GM11168 (cell line): ENCODE results near the gene AKR1C1.
"Not testable (repeated sequence)": the region's sequence is repeated elsewhere in the genome, so short reads cannot be mapped to it uniquely, and the experiment has no call there.

Source experiments
- in situ Hi-C: fragments of 300-500 bp; cut with MboI; formaldehyde crosslinking; loops from one replicate; pipeline ENCODE4 v1.12.0; 2022; ENCODE audit warnings: low sequenced_read_pairs; ENCODE audit not compliant: unreplicated experiment

AKR1C1 gene

DNA sequence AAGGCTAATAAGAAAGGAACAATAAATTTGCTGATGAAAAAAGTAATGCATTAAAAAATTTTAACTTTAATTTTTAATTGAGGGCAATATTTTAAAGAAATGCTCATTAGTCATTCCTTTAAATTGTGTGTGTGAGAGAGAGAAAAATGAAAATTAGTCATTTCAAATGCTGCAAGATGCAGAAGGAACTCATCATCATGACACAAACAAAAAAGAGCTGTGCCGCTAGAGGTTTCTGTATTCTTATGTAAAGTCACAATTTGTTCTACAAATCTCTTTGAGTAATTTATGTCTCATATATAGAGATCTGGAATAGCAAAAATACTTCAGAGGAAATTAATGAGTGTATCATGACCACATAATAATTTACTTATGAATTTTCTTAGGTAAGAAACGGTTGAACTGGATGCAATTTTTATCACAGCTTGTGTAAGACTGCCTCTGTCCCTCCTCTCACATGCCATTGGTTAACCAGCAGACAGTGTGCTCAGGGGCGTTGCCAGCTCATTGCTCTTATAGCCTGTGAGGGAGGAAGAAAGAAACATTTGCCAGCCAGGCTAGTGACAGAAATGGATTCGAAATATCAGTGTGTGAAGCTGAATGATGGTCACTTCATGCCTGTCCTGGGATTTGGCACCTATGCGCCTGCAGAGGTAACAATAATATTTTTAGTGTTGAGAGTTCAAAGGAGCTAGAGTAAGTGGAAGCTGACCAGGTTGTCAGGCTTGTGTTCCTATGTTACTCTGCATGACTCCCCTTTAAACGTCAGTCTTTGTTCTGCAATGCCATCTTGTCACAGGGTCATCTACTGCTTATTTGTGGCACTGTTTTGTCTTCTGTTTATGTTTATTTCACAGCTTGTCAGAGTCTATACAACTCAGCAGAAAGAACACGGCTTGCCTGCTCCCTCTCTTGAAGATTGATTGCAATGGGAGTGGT lies at the start of gene AKR1C1:
Gene AKR1C1 (plus strand): TSS at position 540 of the 939 bp plus-strand sequence. CDS start 30 bp downstream, at position 570.
- in situ Hi-C loops = not testable (repeated sequence)

DNA sequence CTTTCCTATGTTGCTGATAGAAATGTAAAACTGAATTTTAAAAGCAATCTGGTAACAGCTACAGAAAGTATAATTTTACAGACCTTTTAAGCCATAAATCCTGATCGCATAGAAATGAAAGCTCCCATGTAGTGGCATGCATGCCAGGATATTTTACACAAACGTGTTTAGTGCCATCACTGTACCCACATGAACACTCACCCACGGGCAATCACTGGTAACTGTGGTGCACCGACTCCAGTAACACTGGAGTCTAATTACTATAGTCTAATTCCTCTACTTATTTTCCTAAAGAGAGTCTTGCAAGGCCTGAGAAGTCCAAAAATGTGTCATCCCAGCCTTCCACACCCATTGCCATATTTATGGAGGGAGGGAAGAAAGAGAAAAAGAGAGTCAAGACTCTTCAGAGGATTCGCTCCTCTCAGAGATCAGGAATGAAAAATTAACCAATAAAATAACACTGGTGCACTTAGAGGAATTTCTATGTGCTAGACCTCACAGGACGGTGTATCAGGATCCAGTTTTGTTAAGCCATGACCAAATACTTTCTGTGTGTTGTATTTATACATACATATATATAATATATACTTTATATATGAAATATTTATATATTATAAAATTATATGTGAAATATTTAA lies 48.9 kb upstream of the AKR1C1 start:
- in situ Hi-C loops = no loop called here

GRCh38 chr10:4916086-4916716 lies 47.0 kb upstream of the AKR1C1 start:
- in situ Hi-C loops = no loop called here

DNA sequence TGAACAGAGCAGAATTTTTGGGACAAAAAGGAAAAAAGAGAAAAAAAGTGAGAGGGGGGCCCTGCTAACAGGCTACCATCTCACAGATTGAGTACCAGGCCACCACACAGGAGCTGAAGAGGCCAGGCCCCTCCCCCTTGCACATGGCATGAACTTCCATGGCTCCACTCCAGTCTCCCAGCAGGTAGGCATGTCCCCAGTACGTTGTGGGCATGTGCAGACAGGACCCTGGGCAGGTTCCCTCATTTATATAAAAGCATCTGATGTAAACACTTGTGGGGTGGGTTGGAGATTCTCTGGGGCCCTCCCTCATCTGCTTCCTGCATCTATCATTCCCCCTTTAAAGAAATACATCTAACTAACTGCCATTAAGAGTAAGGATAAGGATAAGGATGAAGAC lies 45.0 kb upstream of the AKR1C1 start:
- in situ Hi-C loops = no loop called here

DNA sequence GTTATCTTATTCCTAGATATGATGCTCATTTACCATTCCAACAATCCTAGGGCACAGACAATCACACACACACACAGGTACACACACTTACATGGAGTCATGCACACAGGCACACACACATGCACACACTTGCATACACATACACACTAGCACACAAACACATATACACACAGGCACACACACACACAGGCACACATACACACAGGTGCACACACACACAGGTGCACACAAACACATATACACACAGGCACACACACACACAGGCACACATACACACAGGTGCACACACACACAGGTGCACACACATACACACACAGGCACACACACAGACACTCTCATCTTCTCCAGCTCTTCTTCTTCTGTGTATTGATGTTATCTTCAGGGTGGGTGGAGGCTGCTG lies 38.7 kb upstream of the AKR1C1 start:
- in situ Hi-C loops = not testable (repeated sequence)

DNA sequence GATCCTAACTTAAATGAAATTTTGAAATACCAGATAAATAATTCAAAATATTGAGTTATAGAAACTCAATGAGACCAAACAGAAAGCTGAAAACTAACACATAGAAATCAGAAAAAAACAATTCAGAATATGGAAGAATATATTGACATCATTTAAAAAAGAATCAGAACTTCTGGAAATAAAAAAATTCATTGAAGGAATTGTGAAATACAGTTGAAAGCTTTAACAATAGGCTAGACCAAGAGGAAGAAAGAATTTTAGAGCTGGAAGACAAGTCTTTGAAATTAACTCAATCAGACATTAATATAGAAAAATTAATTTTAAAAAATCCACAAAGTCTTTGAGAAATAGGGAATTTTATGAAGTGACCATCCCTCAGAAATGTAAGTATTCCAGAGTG lies 36.8 kb upstream of the AKR1C1 start:
- in situ Hi-C loops = no loop called here

DNA sequence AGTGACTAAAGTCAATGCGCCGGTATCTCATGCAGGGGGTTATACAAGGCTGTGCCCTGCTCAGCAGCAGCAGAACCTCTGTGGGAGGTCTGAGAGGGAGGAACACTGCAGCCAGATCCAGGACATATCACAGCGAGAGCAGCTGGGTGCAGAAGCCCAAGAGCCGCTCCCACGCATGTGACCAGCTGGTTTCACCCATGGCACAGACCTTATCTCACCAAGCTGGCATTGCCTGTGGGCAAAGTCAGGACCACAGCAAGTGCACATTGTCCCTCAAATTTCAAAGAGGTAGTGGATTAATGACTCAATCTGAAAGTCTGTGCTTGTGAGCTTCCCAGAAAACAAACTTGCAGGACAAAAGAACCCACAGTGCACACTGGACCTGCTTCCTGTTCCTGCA lies 31.6 kb upstream of the AKR1C1 start:
- in situ Hi-C loops = no loop called here

DNA sequence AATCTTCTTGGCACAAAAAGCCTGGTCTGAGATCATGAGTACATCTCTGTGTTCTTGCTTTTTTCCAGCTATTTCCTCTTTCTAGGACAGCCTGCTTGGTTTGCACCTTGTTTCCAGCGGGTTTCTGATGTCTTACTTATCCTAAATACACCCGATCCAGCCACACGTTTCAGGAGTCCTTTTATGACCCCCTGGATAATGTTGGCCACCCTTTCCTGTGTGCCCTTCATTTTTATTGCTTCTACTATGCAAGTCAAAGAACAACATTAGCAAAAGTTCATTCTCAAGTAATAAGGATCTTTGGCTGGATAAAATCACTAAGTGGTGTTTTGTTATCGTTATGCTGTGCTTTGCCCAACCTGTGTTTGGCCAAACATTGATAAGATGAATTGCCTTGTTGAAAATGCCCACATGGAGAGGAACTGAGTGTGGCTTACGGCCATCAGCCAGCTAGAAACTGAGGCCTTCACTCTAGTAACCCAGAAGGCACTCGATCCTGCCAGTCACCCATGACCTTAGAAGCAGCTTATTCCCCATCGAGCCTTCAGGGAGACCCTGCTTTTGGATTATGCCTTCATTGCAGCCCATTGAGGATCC lies 28.7 kb upstream of the AKR1C1 start:
- in situ Hi-C loops = no loop called here

DNA sequence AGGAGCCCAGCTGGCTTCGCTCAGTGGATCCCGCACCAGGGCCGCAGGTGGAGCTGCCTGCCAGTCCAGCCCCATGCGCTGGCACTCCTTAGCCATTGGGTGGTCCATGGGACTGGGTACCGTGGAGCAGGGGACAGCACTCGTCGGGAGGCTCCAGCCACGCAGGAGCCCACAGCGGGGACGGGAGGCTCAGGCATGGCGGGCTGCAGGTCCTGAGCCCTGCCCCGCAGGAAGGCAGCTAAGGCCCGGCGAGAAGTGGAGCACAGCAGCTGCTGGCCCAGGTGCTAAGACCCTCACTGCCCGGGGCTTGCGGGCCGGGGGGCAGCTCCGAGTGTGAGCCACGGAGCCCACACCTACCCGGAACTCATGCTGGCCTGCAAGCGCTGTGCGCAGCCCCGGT lies 25.9 kb upstream of the AKR1C1 start:
- in situ Hi-C loops = no loop called here

- in situ Hi-C loops = no loop called here
Measured at GRCh38 chr10:4939224-4940072, 23.8 kb upstream of the AKR1C1 start.

GRCh38 chr10:4940073-4940428 lies 23.2 kb upstream of the AKR1C1 start:
- in situ Hi-C loops = not testable (repeated sequence)

GRCh38 chr10:4940909-4941308 lies 22.3 kb upstream of the AKR1C1 start:
- in situ Hi-C loops = not testable (repeated sequence)

GRCh38 chr10:4941540-4942330 lies 21.5 kb upstream of the AKR1C1 start:
- in situ Hi-C loops = no loop called here

- in situ Hi-C loops = not testable (repeated sequence)
Measured at GRCh38 chr10:4942931-4943330, 20.3 kb upstream of the AKR1C1 start.

- in situ Hi-C loops = not testable (repeated sequence)
Measured at GRCh38 chr10:4943416-4943815, 19.8 kb upstream of the AKR1C1 start.

DNA sequence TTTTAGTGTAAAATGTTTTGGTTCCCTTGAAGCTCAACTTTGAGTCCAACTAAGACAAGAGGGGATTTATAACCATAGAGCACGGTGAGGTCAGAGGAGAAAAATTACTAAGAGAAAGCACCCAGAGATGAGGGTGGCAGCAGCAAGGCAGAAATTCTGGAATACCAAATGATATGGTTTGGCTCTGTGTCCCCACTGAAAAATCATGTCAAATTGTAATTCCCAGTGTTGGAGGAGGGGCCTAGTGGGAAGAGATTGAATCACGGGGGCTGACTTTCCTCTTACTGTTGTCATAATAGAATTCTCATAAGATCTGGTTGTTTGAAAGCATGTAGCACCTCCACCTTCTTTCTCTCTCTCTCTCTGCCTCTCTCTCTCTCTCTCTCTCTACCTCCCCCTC lies 19.4 kb upstream of the AKR1C1 start:
- in situ Hi-C loops = no loop called here

DNA sequence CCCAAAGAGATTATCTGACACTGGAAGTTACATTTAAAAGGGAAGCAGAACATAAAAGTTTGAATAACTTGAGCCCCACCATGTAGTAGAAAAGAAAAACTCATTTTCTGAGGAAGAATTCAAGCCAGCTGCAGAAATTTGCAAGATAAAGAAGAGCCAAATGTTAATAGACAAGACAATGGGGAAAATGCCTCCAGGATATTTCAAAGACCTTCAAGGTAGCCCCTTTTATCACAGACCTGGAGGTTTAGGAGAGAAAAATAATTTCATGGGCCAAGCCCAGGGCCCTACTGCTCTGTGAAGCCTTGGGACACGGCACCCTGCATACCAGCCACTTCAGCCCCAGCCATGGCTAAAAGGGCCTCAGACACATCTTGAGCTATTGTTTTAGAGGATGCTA lies 18.4 kb upstream of the AKR1C1 start:
- in situ Hi-C loops = no loop called here

GRCh38 chr10:4945766-4946717 lies 17.2 kb upstream of the AKR1C1 start:
- in situ Hi-C loops = no loop called here
